ENCODE measurements around the gene HIBADH. TPM values are rescaled to one million over a fixed set of nuclear protein-coding genes. Genes with fewer than 3 reads are reported as not detected.
"Not testable (repeated sequence)": the region's sequence is repeated elsewhere in the genome, so short reads cannot be mapped to it uniquely, and the experiment has no call there.

Gene HIBADH
- polyA plus RNA-seq, 1 donor = 90.5 TPM

- no peak for DNase-seq
Measured at GRCh38 chr7:27602766-27603165, 59.9 kb downstream of the HIBADH start.

GRCh38 chr7:27601217-27601616 lies 61.5 kb downstream of the HIBADH start:
- no peak for DNase-seq

- DNase-seq = no peak
Measured at GRCh38 chr7:27600247-27600646, 62.4 kb downstream of the HIBADH start.

- no peak for DNase-seq
Measured at GRCh38 chr7:27595009-27595408, 67.7 kb downstream of the HIBADH start.

GRCh38 chr7:27593226-27593625 lies 69.5 kb downstream of the HIBADH start:
- no peak for DNase-seq

- DNase-seq = no peak
Measured at GRCh38 chr7:27590416-27590815, 72.3 kb downstream of the HIBADH start.

- DNase-seq = no peak
Measured at GRCh38 chr7:27587429-27587828, 75.3 kb downstream of the HIBADH start.

- DNase-seq = no peak
Measured at GRCh38 chr7:27586825-27587224, 75.9 kb downstream of the HIBADH start.

- DNase-seq = no peak
Measured at GRCh38 chr7:27585781-27586447, 76.8 kb downstream of the HIBADH start.

GRCh38 chr7:27581906-27582305 lies 80.8 kb downstream of the HIBADH start:
- no peak for DNase-seq

- no peak for DNase-seq
Measured at GRCh38 chr7:27581119-27581518, 81.6 kb downstream of the HIBADH start.

- DNase-seq = no peak
Measured at GRCh38 chr7:27579565-27579964, 83.1 kb downstream of the HIBADH start.

- not testable (repeated sequence) for DNase-seq
Measured at GRCh38 chr7:27578169-27578568, 84.5 kb downstream of the HIBADH start.

- DNase-seq = peak; percentile 54
Measured at GRCh38 chr7:27576360-27576944, 86.2 kb downstream of the HIBADH start.

GRCh38 chr7:27575613-27576012 lies 87.1 kb downstream of the HIBADH start:
- DNase-seq = no peak

- no peak for DNase-seq
Measured at GRCh38 chr7:27569106-27569505, 93.6 kb downstream of the HIBADH start.

- DNase-seq = no peak
Measured at GRCh38 chr7:27567266-27567665, 95.4 kb downstream of the HIBADH start.

- no peak for DNase-seq
Measured at GRCh38 chr7:27564881-27565482, 97.7 kb downstream of the HIBADH start.

- DNase-seq = no peak
Measured at GRCh38 chr7:27560706-27561235, 101.9 kb downstream of the HIBADH start.

- DNase-seq = no peak
Measured at GRCh38 chr7:27555670-27556069, 107.0 kb downstream of the HIBADH start.

- no peak for DNase-seq
Measured at GRCh38 chr7:27554826-27555225, 107.9 kb downstream of the HIBADH start.

GRCh38 chr7:27553273-27553672 lies 109.4 kb downstream of the HIBADH start:
- no peak for DNase-seq

GRCh38 chr7:27551803-27552400 lies 110.8 kb downstream of the HIBADH start:
- no peak for DNase-seq

All from left kidney (tissue), 2 donors.